GM19468 (cell line): ENCODE results near the gene INAFM2.

Source experiments
- ATAC-seq: cut with Tn5 transposase; IDR thresholded peaks from one replicate; pipeline ENCODE4 v1.9.1; 2021; ENCODE audit warnings: mild to moderate bottlenecking, moderate library complexity, moderate number of reproducible peaks; ENCODE audit not compliant: unreplicated experiment; ENCODE audit errors: extremely low read depth

The INAFM2 gene

DNA sequence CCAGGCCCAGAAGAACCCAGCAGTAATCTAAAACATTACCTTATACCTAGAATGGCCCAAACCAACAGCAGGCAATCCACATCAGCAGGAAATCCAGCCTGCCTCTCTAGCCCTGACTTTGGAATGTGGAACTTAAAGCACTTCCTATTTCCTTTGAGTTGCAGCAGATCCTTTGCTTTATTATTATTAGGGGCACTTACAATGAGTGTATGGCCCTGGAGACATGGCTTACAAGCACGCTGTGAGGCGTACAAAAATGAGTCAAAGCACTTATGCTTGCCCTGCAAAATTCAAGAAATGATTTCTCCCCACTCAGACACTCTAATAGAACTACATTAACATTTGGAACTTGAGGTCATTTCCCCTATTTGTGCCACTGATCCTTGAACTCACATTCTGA lies 49.5 kb downstream of the INAFM2 start:
- ATAC-seq = no peak
